SU-DHL-6 (cell line): ENCODE results near the gene TTC9B.

Experiments
- CTCF ChIP-seq: fragments of 200-600 bp; sonication (generic); IDR thresholded peaks from one replicate; pipeline ENCODE4 v1.5.1; 2017; ENCODE audit warnings: antibody characterized with exemption, mild to moderate bottlenecking, low read length, moderate library complexity; ENCODE audit not compliant: insufficient read depth, poor library complexity, severe bottlenecking
- EZH2phosphoT487 ChIP-seq: fragments of 200-600 bp; sonication (generic), shearing (Covaris generic); conservative IDR thresholded peaks from 2 replicates; pipeline ENCODE4 v1.6.1; 2018; ENCODE audit warnings: mild to moderate bottlenecking, antibody characterized with exemption, low read length, moderate library complexity, mixed read lengths

- TF ChIP-seq CTCF (no peak), EZH2phosphoT487 (no peak)
Measured at GRCh38 chr19:40191836-40192646, 26.1 kb downstream of the TTC9B start.
